ENCODE results near the gene GRM8.

Gene GRM8

DNA sequence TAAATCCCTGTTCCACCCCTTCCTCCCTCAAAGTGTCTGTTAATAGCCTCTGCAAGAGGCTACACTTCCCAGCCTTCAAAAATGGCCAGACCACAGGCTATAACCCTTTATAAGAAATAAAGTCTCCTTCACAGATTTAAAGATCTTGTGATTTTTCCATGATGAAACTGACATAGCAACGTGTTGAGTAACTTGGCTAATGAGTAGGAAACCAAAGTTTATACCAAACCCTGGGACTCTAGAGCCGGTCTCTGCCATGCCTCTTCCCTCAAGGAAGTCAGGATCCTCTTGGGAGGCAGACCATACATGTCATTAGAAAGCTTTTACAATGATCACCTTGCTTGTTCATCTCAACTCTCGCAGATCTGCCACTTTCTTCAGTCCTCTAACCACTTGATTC lies 44.4 kb downstream of the GRM8 start:
- Histone ChIP-seq H3K9me3 (ENCODE audit: insufficient read depth, low read length) (no peaks in the 10 kb centered on the region), H3K27me3 (ENCODE audit: insufficient read depth, insufficient read length) (no peaks in the 10 kb centered on the region), H3K9ac (ENCODE audit: insufficient read length, low read depth) (no peak overlapping the region), H3K36me3 (ENCODE audit: insufficient read depth, insufficient read length, low read length) (no peaks in the 10 kb centered on the region), H3K4me1 (ENCODE audit: insufficient read depth, insufficient read length) (no peaks in the 10 kb centered on the region), H3K4me3 (ENCODE audit: insufficient read length, low read depth) (no peak overlapping the region)
- no peak for DNase-seq (ENCODE audit: low read depth, low spot score)
- TF ChIP-seq ZNF274 (IDR thresholded peaks at IDR 0.05; ENCODE audit: low read depth, low read length): no peak
- TF ChIP-seq YY1 (IDR thresholded peaks at IDR 0.05; ENCODE audit: insufficient read depth, insufficient read length): no peak
- no peak for TF ChIP-seq SUZ12 (IDR thresholded peaks at IDR 0.05; ENCODE audit: extremely low read depth, insufficient read depth, insufficient read length)

GRCh38 chr7:127207806-127208205 lies 44.9 kb downstream of the GRM8 start:
- DNase-seq (ENCODE audit: low read depth, low spot score): no peak
- no peaks in the 10 kb centered on the region for H3K4me1 ChIP-seq (ENCODE audit: insufficient read depth, insufficient read length)
- no peak overlapping the region for H3K9ac ChIP-seq (ENCODE audit: insufficient read length, low read depth)
- H3K36me3 ChIP-seq (ENCODE audit: insufficient read depth, insufficient read length, low read length): no peaks in the 10 kb centered on the region
- H3K27me3 ChIP-seq (ENCODE audit: insufficient read depth, insufficient read length): no peaks in the 10 kb centered on the region
- H3K9me3 ChIP-seq (ENCODE audit: insufficient read depth, low read length): no peaks in the 10 kb centered on the region
- H3K4me3 ChIP-seq (ENCODE audit: insufficient read length, low read depth): no peak overlapping the region
- TF ChIP-seq YY1 (IDR thresholded peaks at IDR 0.05; ENCODE audit: insufficient read depth, insufficient read length) (no peak), SUZ12 (IDR thresholded peaks at IDR 0.05; ENCODE audit: extremely low read depth, insufficient read depth, insufficient read length) (no peak), ZNF274 (IDR thresholded peaks at IDR 0.05; ENCODE audit: low read depth, low read length) (no peak)

DNA sequence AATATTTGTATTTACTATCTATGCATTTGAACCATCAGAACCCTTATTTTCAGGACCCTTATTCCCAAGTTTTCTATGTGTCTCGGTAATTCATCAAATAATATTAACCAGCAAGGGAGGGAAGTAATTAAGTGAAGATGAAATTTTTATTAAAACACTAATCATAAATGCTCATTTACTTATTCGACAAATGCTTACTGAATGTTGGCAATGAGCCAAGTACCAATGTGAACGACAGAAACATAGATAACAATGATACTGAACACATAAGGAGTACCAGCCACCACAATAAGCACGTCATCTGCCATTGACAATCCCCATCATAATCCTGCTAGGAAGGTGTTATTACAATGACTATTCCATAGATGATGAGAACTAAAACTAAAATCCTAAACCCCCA lies 45.5 kb downstream of the GRM8 start:
- no peaks in the 10 kb centered on the region for H3K9me3 ChIP-seq (ENCODE audit: insufficient read depth, low read length)
- H3K4me1 ChIP-seq (ENCODE audit: insufficient read depth, insufficient read length): no peaks in the 10 kb centered on the region
- no peak overlapping the region for H3K4me3 ChIP-seq (ENCODE audit: insufficient read length, low read depth)
- H3K9ac ChIP-seq (ENCODE audit: insufficient read length, low read depth): no peak overlapping the region
- no peak for DNase-seq (ENCODE audit: low read depth, low spot score)
- no peaks in the 10 kb centered on the region for H3K36me3 ChIP-seq (ENCODE audit: insufficient read depth, insufficient read length, low read length)
- no peak for TF ChIP-seq ZNF274 (IDR thresholded peaks at IDR 0.05; ENCODE audit: low read depth, low read length)
- TF ChIP-seq SUZ12 (IDR thresholded peaks at IDR 0.05; ENCODE audit: extremely low read depth, insufficient read depth, insufficient read length): no peak
- no peak for TF ChIP-seq YY1 (IDR thresholded peaks at IDR 0.05; ENCODE audit: insufficient read depth, insufficient read length)
- H3K27me3 ChIP-seq (ENCODE audit: insufficient read depth, insufficient read length): no peaks in the 10 kb centered on the region

DNA sequence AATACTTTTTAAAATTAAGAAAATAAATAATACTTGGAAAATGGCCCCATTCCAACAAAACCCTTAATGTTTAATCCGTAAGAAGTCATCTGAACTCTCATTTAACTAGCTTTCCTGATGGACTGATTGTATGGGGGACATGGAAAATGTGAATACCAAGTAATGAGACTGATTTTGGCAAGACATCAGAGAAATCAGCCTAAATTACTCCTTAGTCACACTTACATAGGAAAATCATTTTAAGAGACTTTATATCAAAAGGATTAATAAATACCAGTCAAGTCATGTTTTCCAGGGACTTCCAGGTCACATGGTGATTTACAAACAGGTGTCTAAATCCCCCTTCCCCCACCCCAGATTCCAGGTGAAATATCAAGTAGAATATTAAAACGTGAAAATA lies 58.2 kb downstream of the GRM8 start:
- no peaks in the 10 kb centered on the region for H3K27me3 ChIP-seq (ENCODE audit: insufficient read depth, insufficient read length)

DNA sequence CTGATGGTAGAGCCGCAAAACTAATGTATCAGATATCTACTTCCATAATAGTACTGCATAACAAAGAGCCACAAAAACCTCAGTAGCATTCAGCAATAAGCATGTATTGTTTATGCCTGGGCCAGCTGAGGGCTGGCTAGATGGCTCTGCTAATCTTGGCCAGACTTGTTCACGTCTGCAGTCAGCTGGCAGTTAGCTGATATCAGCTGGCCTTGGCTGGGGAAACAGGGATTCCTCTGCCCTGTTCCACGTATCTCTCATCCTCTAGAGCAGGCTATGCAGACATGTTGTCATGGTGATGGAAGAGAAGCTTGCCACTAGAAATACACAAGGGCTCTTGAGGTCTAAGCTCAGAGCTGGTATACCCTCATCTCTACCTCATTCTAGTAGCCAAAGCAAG lies 62.9 kb downstream of the GRM8 start:
- H3K4me3 ChIP-seq (ENCODE audit: insufficient read length, low read depth): no peak overlapping the region
- no peak for DNase-seq (ENCODE audit: low read depth, low spot score)
- TF ChIP-seq ZNF274 (IDR thresholded peaks at IDR 0.05; ENCODE audit: low read depth, low read length) (no peak), SUZ12 (IDR thresholded peaks at IDR 0.05; ENCODE audit: extremely low read depth, insufficient read depth, insufficient read length) (no peak), YY1 (IDR thresholded peaks at IDR 0.05; ENCODE audit: insufficient read depth, insufficient read length) (no peak)
- no peaks in the 10 kb centered on the region for H3K27me3 ChIP-seq (ENCODE audit: insufficient read depth, insufficient read length)
- no peak overlapping the region for H3K9ac ChIP-seq (ENCODE audit: insufficient read length, low read depth)
- no peaks in the 10 kb centered on the region for H3K36me3 ChIP-seq (ENCODE audit: insufficient read depth, insufficient read length, low read length)
- H3K9me3 ChIP-seq (ENCODE audit: insufficient read depth, low read length): no peaks in the 10 kb centered on the region
- H3K4me1 ChIP-seq (ENCODE audit: insufficient read depth, insufficient read length): no peaks in the 10 kb centered on the region

More for the DNA sequence above, 58.2 kb downstream of the GRM8 start:
- Histone ChIP-seq H3K9ac (ENCODE audit: insufficient read length, low read depth) (no peak overlapping the region), H3K4me1 (ENCODE audit: insufficient read depth, insufficient read length) (no peaks in the 10 kb centered on the region), H3K36me3 (ENCODE audit: insufficient read depth, insufficient read length, low read length) (no peaks in the 10 kb centered on the region), H3K4me3 (ENCODE audit: insufficient read length, low read depth) (no peak overlapping the region), H3K9me3 (ENCODE audit: insufficient read depth, low read length) (no peaks in the 10 kb centered on the region)
- DNase-seq (ENCODE audit: low read depth, low spot score): no peak
- TF ChIP-seq ZNF274 (IDR thresholded peaks at IDR 0.05; ENCODE audit: low read depth, low read length): no peak
- no peak for TF ChIP-seq YY1 (IDR thresholded peaks at IDR 0.05; ENCODE audit: insufficient read depth, insufficient read length)
- TF ChIP-seq SUZ12 (IDR thresholded peaks at IDR 0.05; ENCODE audit: extremely low read depth, insufficient read depth, insufficient read length): no peak

GRCh38 chr7:127189074-127189473 lies 63.7 kb downstream of the GRM8 start:
- no peak overlapping the region for H3K9ac ChIP-seq (ENCODE audit: insufficient read length, low read depth)
- no peak for DNase-seq (ENCODE audit: low read depth, low spot score)
- no peaks in the 10 kb centered on the region for H3K4me1 ChIP-seq (ENCODE audit: insufficient read depth, insufficient read length)
- TF ChIP-seq ZNF274 (IDR thresholded peaks at IDR 0.05; ENCODE audit: low read depth, low read length) (no peak), SUZ12 (IDR thresholded peaks at IDR 0.05; ENCODE audit: extremely low read depth, insufficient read depth, insufficient read length) (no peak), YY1 (IDR thresholded peaks at IDR 0.05; ENCODE audit: insufficient read depth, insufficient read length) (no peak)
- H3K4me3 ChIP-seq (ENCODE audit: insufficient read length, low read depth): no peak overlapping the region
- H3K27me3 ChIP-seq (ENCODE audit: insufficient read depth, insufficient read length): no peaks in the 10 kb centered on the region
- H3K9me3 ChIP-seq (ENCODE audit: insufficient read depth, low read length): no peaks in the 10 kb centered on the region
- H3K36me3 ChIP-seq (ENCODE audit: insufficient read depth, insufficient read length, low read length): no peaks in the 10 kb centered on the region

DNA sequence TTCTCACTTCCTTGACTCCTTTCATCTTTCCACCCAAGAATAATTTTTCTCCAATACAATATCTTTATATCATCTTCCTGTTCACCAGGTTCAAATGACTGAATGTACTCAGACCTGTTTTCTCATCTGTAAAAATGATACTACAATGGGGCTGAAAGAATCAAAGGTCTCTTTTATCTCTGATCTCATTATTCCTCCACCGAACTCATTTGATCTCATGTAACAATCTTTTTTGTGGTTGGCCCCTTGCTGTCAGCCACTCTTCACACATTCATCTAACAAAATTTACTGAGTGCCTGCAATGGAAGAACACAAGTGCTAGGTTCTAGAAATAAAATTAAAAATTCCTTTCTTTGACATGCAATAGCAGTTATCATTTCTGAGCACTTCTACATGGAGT lies 65.0 kb downstream of the GRM8 start:
- Histone ChIP-seq H3K4me3 (ENCODE audit: insufficient read length, low read depth) (no peak overlapping the region), H3K27me3 (ENCODE audit: insufficient read depth, insufficient read length) (no peaks in the 10 kb centered on the region), H3K9ac (ENCODE audit: insufficient read length, low read depth) (no peak overlapping the region), H3K9me3 (ENCODE audit: insufficient read depth, low read length) (no peaks in the 10 kb centered on the region), H3K4me1 (ENCODE audit: insufficient read depth, insufficient read length) (no peaks in the 10 kb centered on the region), H3K36me3 (ENCODE audit: insufficient read depth, insufficient read length, low read length) (no peaks in the 10 kb centered on the region)
- TF ChIP-seq ZNF274 (IDR thresholded peaks at IDR 0.05; ENCODE audit: low read depth, low read length) (no peak), YY1 (IDR thresholded peaks at IDR 0.05; ENCODE audit: insufficient read depth, insufficient read length) (no peak), SUZ12 (IDR thresholded peaks at IDR 0.05; ENCODE audit: extremely low read depth, insufficient read depth, insufficient read length) (no peak)
- no peak for DNase-seq (ENCODE audit: low read depth, low spot score)

GRCh38 chr7:127186686-127187085 lies 66.1 kb downstream of the GRM8 start:
- Histone ChIP-seq H3K36me3 (ENCODE audit: insufficient read depth, insufficient read length, low read length) (no peaks in the 10 kb centered on the region), H3K4me1 (ENCODE audit: insufficient read depth, insufficient read length) (no peaks in the 10 kb centered on the region), H3K27me3 (ENCODE audit: insufficient read depth, insufficient read length) (no peaks in the 10 kb centered on the region), H3K4me3 (ENCODE audit: insufficient read length, low read depth) (no peak overlapping the region), H3K9me3 (ENCODE audit: insufficient read depth, low read length) (no peaks in the 10 kb centered on the region), H3K9ac (ENCODE audit: insufficient read length, low read depth) (no peak overlapping the region)
- no peak for DNase-seq (ENCODE audit: low read depth, low spot score)
- no peak for TF ChIP-seq YY1 (IDR thresholded peaks at IDR 0.05; ENCODE audit: insufficient read depth, insufficient read length)
- TF ChIP-seq ZNF274 (IDR thresholded peaks at IDR 0.05; ENCODE audit: low read depth, low read length): no peak
- TF ChIP-seq SUZ12 (IDR thresholded peaks at IDR 0.05; ENCODE audit: extremely low read depth, insufficient read depth, insufficient read length): no peak
